ENCODE data around the gene FAM169A.
"Not testable (repeated sequence)": the region's sequence is repeated elsewhere in the genome, so short reads cannot be mapped to it uniquely, and the experiment has no call there.

Gene FAM169A

DNA sequence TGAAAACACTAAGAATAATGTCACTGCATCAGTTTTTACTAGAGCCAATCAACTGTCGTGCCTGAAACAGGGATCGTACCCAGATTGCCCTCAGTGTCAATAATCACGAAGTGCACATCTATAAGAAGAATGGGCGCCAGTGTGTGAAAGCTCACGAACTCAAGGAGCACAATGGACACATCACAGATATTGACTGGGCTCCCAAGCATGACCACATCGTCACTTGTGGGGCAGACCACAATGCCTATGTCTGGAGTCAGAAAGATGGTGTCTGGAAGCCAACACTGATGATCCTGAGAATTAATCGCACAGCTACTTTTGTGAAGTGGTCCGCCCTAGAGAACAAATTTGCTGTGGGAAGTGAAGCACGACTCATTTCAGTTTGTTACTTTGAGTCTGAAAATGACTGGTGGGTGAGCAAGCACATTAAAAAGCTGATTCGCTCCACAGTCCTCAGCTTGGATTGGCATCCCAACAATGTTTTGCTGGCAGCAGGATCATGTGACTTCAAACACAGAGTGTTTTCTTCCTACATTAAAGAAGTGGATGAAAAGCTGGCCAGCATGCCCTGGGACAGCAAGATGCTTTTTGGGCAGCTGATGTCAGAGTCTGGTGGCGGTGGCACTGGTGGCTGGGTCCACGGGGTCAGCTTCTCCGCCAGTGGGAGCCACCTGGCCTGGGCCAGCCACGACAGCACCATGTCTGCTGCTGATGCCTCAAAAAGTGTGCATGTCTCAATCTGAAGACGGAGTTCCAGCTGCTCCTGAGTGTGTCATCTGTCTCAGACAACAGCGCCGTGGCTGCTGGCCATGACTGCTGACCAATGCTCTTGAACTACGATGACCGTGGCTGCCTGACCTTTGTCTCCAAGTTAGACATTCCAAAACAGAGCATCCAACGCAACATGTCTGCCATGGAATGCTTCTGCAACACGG is 66.9 kb downstream of the FAM169A start:
- DNase-seq = no peak

GRCh38 chr5:74791669-74792068 is 74.5 kb downstream of the FAM169A start:
- not testable (repeated sequence) for DNase-seq

DNA sequence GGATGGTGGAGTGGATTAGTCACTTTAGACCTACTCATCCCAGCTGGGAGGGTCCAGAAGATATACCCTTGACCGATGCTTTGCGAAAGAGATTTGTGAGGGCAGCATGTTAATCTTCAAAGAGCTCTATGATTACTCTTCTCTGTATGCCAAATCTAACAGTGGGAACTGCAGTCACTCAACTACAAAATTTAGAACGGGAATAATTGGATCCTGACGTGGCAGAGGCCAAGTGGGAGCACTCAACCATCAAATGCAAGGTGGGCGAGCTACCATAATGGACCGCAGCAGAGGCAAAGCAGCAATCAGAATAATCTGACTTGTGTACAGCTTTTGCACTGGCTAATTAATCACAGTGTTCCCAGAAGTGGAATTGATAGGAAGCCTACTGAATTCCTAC is 78.8 kb downstream of the FAM169A start:
- no peak for DNase-seq

GRCh38 chr5:74786851-74787250 is 79.3 kb downstream of the FAM169A start:
- DNase-seq = no peak

DNA sequence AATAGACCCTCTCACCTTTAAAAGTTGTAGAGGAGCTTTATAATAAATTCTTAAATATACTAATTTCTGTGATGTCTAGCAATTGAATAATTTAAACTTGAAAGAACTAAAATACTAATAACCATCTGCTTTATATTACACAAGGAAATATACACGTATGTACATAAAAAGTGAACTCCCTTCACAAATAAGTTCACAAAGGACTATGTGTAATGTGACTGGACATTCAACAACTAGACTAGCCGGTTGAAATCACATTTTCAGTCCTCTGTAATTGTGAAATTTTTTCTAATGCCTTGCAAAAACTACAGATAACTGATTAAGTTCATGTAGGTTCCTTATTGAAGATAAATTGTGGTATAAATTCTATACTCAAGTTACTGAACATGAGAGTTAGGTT is 87.6 kb downstream of the FAM169A start:
- no peak for DNase-seq

GRCh38 chr5:74772359-74772758 is 93.8 kb downstream of the FAM169A start:
- DNase-seq = no peak

GRCh38 chr5:74767579-74767913 is 98.6 kb downstream of the FAM169A start:
- DNase-seq = no peak

DNA sequence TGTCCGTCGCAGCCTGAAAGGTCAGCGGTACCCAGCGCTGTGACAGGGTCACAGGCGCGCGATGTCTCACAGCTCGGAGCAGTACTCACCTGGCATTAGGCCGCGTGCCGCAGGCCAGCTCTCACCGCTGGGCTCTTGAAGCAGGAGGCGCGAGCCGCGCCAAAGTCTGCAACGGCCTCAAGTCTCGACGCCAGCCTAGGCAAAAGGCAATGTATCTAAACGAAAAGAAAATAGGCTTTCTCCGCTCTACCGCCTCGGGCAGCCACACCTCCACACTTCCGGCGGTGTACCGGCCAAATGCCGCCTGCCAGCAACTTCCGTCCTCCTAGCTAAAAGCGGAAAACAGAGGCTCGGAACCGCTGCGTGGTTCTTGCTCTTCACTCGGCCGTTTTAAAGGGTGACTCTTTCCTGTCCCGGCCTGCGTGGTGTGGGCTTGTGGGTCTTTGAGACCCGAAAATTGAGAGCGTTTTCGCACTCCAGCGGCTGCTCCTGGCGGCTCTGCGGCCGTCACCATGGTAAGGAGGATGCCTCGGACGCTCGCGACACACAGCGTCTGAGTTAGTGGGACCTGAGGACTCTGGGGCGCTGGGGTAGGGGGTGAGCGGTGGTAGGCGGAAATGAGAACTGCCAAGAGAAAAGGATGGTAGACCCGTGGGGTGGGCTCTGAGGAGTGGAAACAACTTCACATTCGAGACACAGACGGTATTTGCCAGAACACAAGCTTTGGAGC is 99.2 kb downstream of the FAM169A start, which contains the start of the genes GFM2 and NSA2:
Gene GFM2 (minus strand): TSS at position 269 of the 730 bp plus-strand sequence. CDS start 3,375 bp downstream, outside the sequence.
Gene NSA2 (plus strand): TSS at position 401 of the 730 bp plus-strand sequence. CDS start 112 bp downstream, at position 513.
- peak; percentile 94 for DNase-seq

- peak; percentile 56 for DNase-seq
Measured at GRCh38 chr5:74766418-74766848, 99.8 kb downstream of the FAM169A start.

GRCh38 chr5:74765929-74766328 is 100.3 kb downstream of the FAM169A start:
- DNase-seq = no peak

DNA sequence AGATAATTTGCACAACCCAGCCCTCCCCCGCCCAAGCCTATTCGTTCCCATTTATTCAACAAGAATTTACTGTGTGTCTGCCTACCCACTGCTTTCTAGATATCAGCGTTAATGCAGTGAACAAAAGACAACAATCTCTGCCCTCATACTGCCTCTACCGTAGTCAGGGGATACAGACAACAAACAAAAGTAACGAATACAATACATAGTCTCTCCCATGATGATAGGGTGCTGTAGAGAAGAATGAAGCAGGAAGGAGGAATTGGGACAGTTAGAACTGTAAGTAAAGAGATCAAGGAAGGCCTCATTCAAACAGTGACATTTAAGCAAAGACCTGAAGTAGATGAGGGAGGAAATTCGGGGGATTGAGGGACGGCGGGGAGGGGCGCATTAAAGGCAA is 101.0 kb downstream of the FAM169A start:
- no peak for DNase-seq

- DNase-seq = no peak
Measured at GRCh38 chr5:74763504-74763903, 102.7 kb downstream of the FAM169A start.

GRCh38 chr5:74762599-74762998 is 103.6 kb downstream of the FAM169A start:
- peak; percentile 32 for DNase-seq

GRCh38 chr5:74761241-74761640 is 104.9 kb downstream of the FAM169A start:
- DNase-seq = no peak

GRCh38 chr5:74748742-74749141 is 117.4 kb downstream of the FAM169A start:
- DNase-seq = not testable (repeated sequence)

- DNase-seq = no peak
Measured at GRCh38 chr5:74738406-74738805, 127.8 kb downstream of the FAM169A start.

DNA sequence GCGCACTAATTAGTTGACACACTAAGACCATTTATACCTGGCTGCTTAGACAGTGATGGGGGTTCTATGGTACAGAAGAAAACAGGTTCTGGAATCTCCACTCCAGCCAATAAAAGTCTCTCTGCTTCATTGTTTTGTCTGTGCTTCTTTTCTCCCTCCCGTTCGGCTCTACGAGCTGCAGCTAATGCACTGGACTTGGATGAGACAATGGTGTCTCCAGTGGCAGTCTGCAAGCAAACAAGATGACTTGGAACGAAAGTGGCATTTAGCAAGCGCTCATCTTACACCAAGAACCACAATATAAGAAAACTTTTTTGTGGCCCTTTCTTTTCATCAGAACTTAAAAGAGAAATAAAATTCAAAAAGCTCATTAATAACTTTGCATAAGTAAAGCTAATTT is 129.4 kb downstream of the FAM169A start:
- DNase-seq = no peak
